MV-4-11 (cell line): ENCODE data around the gene AAR2.

ENCODE experiments used
- DNase-seq: peaks from one replicate; lab custom pipeline; 2025; lab: John Stamatoyannopoulos, UW

The AAR2 gene

GRCh38 chr20:36260316-36260715 lies 24.0 kb downstream of the AAR2 start:
- DNase-seq: no peak

DNA sequence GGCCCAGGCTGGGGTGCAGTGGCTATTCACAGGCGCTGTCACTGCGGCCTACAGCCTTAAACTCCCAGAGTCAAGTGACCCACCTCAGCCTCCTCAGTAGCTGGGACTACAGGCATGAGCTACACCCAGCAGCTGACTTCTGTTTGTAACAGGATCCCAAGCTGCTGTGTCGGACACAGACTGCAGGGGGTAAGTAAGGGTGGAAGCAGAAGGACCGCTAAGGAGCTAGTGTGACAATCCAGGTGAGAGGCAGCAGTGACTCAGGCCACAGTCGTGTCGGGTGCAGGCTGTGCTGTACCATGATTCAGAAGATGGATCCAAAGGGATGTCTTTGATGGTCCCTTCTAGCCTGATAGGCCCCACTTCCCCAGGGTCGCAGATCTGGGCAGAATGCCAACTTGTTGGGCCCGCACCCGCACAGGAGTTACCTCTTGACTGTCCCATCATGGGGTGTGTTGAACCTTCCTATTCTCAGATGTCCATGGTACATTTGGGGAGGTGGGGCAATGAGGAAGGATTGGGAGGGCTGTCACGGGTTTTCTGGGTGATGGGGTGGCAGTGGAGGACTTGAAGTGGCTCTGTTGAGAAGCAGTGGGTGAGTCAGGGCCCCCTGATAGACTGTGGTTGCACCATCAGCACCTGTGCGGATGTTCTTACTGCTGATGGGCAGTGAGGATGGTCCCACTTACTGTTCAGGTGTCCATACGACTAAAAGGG lies 25.3 kb downstream of the AAR2 start:
- DNase-seq: no peak

- DNase-seq: no peak
Measured at GRCh38 chr20:36262440-36262839, 26.2 kb downstream of the AAR2 start.

DNA sequence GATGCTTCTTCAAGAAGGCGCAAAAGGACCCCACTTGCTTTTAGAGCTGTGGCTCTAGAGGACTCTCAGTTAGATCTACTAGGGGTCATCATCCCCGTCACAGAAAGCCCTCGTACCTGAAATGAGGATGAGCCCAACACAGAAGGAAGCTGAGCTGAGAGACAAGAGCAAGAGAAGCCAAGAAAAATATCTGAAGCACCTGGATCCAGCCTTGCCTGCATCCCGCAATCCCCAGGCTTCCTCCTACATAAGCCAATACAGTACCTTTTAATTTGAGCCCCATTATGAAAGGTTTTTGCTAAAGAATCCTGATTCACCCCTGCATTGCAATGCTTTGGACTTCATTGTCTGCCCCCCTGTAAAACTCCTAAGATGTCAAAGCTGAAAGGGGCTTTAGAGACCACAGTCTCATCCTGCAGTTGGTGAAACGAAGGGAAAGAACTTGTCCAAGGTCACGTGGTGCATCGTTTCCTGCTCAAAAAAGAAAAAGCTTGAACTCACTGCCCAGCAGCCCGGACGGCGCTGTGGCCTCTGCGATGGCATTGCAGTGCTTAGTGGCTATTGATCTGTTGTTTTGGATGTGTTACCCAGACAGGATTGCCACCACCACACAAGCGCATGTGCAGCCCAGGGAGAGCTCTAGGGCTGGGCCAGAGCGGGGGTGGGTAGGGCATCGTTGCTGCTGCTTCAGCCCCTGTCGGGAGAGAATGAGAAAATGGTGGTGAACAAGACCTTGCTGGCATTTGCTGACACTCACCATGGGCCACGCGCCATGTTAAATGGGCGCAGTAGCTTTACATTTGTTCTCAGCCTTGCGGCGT lies 28.4 kb downstream of the AAR2 start:
- DNase-seq: no peak

GRCh38 chr20:36266189-36266588 lies 29.9 kb downstream of the AAR2 start:
- DNase-seq: no peak

DNA sequence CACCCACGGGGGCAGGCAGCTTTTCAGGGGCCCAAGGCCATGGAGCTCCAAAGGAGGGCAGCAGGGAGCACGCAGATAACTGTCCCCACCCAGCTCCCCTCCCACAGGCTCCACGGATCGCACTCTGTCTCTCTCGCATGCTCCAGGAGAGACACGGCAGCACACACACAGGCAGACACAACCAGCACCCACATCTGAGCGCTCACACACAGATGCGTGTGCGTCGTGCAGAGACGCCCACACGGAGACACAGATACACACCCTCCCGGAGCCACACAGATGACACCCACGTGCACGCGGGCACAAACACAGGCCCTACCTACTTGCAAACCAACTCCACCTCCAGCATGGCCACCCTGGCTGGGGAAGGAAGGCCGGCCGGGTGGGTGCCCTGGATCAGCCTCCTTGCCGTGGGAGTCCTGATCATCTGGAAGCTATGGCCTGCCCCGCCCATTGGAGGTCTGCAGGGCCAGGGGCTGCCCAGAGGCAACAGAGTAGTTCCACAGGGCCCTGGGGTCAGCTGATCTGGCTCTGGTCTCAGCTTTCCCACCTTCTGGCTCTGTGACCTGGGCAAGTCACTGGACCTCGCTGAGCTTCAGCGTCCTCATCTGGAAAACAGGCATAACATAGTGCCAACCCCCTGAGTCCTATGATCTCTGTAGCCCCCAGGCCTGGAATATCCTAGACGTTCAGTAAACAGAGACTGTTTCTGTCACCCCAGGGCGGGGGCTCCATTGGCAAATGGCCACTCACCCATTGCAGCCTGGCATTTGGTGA lies 31.5 kb downstream of the AAR2 start:
- DNase-seq: no peak

GRCh38 chr20:36268440-36269342 lies 32.4 kb downstream of the AAR2 start:
- no peak for DNase-seq

GRCh38 chr20:36269507-36269906 lies 33.2 kb downstream of the AAR2 start:
- DNase-seq: no peak

DNA sequence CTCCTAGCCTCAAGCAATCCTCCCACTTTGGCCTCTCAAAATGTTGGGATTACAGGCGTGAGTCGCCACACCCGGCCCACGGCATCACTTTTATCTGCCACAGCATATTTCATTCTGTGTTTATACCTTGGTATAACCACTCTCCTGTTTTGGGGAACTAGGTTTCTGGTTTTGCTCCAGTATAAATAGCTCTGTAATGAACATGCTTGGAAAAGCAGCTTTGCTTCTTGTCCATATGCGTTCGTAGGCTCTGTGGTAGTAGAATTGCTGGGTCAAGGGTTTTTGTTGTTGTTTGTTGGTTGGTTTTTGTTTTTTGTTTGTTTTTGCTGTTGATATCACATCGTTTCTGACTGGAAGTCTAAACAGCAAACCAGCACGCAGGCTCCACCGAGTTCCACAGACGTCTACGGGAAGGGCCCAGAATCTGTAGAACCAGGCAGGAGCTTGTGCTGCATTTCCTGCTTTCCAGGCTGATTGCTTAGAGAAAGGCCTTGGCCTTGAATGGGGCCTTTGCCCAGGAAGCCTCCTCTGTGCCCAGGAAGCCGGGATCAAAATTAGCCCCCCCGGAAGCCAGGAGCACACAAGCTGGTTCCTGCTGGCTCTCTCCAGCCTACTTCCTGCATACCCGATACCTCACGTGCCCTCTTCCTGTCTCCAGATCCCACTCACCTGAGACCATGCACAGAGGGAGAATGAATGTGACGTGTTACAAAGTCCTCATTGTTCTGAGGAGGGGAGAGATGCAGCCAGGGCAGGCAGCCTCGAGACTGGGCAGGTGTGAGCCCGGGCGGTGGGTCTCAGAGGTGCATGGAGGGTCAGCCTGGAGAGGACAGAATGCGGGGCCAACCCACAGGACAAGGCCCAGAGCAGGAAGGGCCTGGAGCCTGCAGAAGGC lies 34.7 kb downstream of the AAR2 start:
- no peak for DNase-seq

DNA sequence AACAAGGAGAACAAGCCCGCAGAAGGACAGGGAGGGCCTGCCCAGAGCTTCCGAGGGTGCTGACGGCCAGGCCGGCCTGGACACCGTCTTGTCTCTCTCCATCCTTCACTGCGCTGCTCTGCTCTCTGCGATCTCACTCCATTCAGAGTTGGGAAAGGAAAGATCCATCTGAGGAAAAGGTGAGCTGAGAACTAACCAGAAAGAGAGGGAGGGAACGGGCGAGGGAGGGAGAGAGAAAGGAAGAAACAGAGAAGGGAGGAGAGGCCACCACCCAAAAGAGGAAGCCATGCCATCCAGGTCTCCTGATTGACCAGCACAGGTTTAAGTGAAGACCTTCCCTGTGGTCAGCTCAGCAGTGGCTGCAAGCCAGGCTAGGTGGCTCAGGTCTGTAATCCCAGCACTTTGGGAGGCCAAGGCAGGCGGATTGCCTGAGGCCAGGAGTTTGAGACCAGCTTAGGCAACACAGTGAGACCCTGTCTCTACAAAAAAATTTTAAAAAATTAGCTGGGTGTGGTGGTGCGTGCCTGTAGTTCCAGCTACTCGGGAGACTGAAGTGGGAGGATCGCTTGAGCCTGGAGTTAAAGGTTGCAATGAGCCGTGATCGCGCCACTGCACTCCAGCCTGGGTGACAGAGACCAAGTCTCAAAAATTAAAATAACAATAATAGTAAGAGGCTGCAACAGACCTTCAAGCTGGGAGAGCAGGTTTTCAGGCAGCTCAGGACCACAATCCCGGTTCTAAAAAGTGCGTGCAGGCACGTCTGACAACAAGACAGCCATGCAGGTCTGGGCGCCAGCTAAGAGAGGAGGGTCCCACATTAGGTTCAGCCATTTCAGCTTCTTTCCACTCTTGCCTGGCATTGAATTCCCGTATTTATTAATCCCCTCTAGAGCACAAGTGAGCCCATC lies 35.6 kb downstream of the AAR2 start:
- no peak for DNase-seq

- no peak for DNase-seq
Measured at GRCh38 chr20:36272547-36273220, 36.4 kb downstream of the AAR2 start.

- no peak for DNase-seq
Measured at GRCh38 chr20:36273414-36274180, 37.3 kb downstream of the AAR2 start.

DNA sequence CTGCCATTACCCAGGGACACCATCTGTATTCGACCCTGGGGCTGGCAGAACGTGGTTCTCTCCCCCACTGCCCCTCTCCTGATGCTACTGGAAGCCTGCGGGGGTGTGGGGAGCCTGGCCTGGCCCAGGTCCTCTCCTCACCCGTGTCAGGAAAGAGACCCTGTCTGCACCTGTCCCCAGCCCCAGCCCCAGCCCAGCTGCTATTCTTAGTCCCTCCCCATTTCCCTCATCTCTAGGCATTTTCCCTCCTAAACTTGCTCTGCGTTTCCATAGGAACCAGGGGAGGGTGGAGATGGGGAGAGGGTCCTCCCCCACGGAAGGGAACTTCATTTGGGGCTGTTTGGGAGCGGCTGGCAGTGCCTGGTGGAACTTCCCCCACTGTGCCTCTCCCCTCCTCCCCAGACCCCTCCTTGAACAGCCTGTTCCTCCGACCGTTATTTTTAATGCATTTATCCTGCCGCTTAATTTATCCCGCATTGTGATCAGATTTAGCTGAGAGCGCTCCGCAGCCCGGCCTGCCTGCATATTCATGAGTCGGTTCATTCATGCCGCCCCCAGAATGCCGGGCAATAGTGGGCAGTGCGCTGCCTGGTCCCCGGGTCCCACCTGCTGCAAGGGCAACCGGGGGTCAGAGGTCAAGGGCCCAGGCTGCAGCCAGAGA lies 38.0 kb downstream of the AAR2 start:
- no peak for DNase-seq

GRCh38 chr20:36275011-36275410 lies 38.7 kb downstream of the AAR2 start:
- DNase-seq: no peak

DNA sequence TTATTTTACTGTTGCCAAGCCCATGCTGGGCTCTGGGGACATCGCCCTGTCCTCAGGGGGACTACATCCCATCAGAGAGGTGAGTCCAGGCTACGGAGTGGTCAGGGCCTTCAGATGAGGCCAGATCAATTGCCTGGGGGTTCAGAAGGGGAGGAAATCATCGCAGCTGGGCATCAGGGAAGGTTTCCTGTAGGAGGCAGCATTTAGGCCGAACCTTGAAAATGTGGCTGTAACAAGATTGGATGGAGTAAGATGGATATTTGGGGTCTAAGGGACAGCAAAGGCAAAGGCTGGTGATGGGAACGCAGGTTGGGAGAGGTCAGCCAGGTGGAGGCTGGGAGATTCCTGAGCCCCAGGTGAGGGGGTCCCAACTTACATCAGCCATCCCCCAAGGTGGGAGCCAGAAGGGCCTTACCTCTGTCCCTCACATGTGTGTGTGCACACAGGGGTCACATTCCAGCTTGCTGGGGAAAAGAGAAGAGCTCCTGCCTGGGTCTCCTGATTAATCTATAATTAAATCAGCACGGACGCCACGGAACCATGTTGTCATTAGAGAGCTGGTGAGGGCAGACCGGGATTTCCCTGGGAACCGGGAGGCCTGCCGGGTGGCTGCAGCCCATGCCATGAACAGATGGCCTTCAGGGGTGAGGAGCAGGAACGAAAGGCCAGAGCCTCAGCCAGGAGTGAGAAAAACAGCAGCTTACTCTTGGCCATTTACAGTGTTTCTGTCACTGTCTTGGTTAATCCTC lies 39.3 kb downstream of the AAR2 start:
- no peak for DNase-seq

GRCh38 chr20:36277546-36277945 lies 41.3 kb downstream of the AAR2 start:
- DNase-seq: no peak

- no peak for DNase-seq
Measured at GRCh38 chr20:36279362-36279761, 43.1 kb downstream of the AAR2 start.
